22Rv1 (cell line): Measurements from ENCODE around the gene ADGRD2.

ENCODE experiments used
- H3K27ac ChIP-seq: fragments of 450-650 bp; 2 replicates; pipeline ENCODE4 v1.5.1; 2017
- ZFX ChIP-seq: fragments of 450-650 bp; IDR thresholded peaks from 2 replicates; pipeline ENCODE4 v1.6.1; 2017; ENCODE audit warnings: antibody characterized with exemption, borderline replicate concordance
- TF ChIP-seq, protein P1 (sequence below): fragments of 450-650 bp; IDR thresholded peaks from 2 replicates; pipeline ENCODE4 v1.5.1; 2017; ENCODE audit warnings: mild to moderate bottlenecking

ADGRD2 gene

DNA sequence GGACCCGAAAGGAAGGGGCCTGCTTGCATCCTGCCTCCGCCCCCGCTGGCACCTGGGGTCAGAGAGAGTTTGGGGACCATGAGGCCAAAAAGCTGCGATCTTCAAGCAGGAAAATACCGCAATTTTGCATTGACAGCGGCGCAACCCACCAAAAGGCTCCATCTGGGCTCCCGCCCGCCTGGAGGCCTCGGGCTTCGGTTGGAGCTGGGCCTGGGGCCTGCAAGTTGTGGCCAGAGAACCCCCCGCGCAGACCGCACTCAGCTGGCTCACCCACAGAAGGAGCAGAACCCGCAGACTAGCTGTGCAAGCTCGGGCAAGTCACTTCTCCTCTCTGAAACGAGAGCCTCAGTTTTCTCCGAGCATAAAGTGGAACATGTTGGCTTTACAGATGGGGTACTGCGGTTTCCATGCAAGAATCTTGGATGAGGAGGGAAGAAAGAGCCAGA lies 55.7 kb downstream of the ADGRD2 start:
- no peak for TF ChIP-seq ZFX
- no peak overlapping the region for H3K27ac ChIP-seq

DNA sequence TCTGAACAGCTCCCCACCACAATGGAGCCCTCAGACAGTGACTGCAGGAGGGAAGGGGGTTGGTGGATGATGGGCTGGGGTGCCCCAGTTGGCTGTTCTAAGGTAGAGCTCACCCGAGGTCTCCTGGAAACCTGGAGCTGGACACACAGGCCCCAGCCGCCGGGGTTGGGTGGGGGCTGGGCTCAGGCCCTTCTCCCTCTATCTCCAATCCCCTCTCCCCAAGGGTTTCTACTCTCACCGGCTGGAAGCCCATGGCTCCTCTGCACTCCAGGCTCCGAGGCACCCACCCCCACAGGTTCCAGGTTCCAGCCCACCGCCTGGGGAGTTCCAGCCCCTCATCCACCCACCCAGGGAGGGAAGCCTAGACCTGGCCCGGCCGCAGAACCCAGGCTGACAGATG lies 56.2 kb downstream of the ADGRD2 start:
- TF ChIP-seq, protein P1, sequence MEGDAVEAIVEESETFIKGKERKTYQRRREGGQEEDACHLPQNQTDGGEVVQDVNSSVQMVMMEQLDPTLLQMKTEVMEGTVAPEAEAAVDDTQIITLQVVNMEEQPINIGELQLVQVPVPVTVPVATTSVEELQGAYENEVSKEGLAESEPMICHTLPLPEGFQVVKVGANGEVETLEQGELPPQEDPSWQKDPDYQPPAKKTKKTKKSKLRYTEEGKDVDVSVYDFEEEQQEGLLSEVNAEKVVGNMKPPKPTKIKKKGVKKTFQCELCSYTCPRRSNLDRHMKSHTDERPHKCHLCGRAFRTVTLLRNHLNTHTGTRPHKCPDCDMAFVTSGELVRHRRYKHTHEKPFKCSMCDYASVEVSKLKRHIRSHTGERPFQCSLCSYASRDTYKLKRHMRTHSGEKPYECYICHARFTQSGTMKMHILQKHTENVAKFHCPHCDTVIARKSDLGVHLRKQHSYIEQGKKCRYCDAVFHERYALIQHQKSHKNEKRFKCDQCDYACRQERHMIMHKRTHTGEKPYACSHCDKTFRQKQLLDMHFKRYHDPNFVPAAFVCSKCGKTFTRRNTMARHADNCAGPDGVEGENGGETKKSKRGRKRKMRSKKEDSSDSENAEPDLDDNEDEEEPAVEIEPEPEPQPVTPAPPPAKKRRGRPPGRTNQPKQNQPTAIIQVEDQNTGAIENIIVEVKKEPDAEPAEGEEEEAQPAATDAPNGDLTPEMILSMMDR = no peak
- no peak for TF ChIP-seq ZFX
- no peak overlapping the region for H3K27ac ChIP-seq

GRCh38 chr9:124506931-124507879 lies 57.0 kb downstream of the ADGRD2 start, which contains the start of gene NR5A1:
NR5A1 (minus strand) TSS chr9:124507399; CDS start chr9:124503395, 4,004 bp downstream.
- TF ChIP-seq, protein P1 = no peak
- no peak for TF ChIP-seq ZFX
- no peak within 1 kb of the TSS for H3K27ac ChIP-seq

DNA sequence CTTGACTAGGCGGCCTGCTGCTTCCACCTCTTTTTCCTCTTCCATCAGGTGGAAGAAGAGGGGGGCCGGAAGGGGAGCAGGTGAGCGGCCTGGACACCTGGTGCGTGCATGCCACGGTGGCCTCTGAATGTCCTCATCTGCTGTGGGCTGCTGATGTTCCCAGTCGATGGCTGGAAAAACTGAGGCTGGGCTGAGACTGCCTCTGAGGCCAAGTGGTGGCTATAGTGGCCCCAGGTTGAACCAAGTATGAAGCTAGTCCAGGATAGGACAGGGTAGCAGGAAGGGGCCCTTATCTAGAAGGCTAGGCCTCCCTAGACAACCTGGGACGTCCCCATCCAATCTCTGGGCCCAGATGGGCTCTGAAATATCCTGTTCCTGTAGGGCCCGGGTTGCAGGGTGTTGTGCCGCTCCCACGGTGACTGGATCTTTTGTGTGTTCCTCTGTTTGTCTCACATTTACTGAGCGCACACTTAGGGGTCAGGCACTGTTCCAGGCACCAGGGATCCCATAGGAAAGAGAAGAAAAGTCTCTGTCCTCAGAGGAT lies 57.7 kb downstream of the ADGRD2 start:
- no peak overlapping the region for H3K27ac ChIP-seq
- TF ChIP-seq, protein P1 = no peak
- no peak for TF ChIP-seq ZFX

DNA sequence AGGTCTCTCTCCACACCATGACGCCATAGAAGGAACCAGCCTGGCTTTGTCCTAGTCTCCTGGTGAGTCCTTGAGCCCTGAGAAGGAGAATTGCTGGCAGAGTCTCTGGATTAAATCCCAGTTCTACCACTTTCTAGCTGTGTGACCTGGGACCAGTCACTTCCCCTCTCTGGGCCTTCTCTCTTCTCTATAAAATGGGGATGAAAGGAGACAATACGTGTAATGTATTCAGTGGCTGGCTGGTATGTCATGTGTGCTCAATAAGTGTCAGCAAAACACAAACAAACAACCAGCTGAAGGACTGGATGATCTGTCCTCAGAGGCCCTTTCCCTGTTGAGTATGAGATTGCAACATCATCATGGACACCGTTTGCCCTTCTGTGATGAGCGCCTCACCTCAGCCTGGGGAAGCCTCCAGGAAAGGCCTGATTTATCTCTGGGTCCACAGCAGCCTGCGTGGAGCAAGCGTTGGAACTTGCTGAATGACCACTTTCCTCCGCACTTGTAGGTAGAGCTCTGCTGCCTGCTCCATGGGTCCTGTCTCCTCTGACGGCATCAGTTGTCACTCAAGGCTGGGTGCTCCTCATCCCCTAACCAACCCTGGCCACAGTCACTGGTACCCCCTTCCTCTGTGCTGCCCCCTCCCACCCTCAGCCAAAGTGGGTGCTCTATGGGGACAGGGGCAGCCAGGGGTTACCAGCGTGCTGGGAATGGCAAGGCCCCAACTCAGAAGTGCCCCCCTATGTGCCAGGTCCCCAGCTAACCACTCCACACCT lies 60.6 kb downstream of the ADGRD2 start:
- TF ChIP-seq ZFX = no peak
- TF ChIP-seq, protein P1 = no peak
- H3K27ac ChIP-seq = no peak overlapping the region

- no peak overlapping the region for H3K27ac ChIP-seq
- TF ChIP-seq, protein P1 = no peak
- no peak for TF ChIP-seq ZFX
Measured at GRCh38 chr9:124511426-124511840, 61.2 kb downstream of the ADGRD2 start.

DNA sequence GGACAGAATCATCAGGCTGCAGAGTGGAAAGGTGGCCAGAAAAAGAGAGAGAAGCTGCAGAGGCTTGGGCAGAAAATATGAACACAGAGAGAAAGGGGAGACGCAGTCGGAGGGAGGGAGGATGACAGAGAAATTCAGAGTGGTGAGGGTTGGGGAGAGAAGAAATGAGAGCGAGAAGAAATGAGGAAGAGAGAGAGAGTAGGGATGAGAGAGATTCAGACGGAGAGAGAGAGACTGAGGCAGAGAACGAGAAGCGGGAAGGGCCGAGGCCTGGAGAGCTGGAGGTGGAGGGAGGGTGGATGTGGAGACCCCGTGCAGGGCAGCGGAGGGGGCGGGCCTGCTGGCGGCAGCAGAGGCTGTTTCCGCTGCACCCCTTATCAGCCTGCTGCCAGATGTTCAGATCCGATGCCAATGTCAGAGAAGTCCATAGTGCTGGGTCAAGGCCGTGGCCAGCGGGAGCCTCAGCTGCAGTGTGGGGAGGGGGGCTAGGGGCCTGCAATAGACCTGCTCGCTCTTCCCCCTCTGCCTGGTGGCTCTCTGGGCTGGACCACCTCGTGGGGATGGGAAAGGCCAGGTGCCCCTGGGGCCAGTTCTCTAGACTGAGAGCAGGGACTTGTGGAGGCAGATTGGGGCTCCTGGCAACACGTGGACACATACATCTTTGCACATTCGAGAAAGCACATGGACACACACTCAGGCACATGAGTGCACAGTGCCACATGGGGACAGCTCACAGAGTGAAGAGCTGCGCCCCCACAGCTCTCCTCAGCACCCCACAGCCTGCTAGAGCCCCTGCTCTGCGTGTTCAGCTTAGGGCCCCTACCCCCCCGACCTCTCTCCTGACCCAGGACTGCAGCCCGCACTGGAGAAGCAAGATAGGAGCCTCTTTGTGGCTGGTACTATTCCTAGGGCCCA lies 61.9 kb downstream of the ADGRD2 start:
- no peak overlapping the region for H3K27ac ChIP-seq
- no peak for TF ChIP-seq ZFX
- TF ChIP-seq, protein P1 = no peak
